KMS-11 (cell line): ENCODE results near the gene VCP.
A peak's percentile ranks its signal among the peaks of the same experiment; 100 is the strongest.

ENCODE experiments used
- H2AFZ ChIP-seq: fragments of 200-600 bp; sonication (generic); 2 replicates; pipeline ENCODE4 v1.6.1; 2016; ENCODE audit warnings: antibody characterized with exemption, mixed run types, low read depth
- H3K27ac ChIP-seq: fragments of 200-600 bp; sonication (generic); 2 replicates; pipeline ENCODE4 v1.6.1; 2016; ENCODE audit warnings: mild to moderate bottlenecking, mixed run types
- H3K27me3 ChIP-seq: fragments of 200-600 bp; sonication (generic); 2 replicates; pipeline ENCODE4 v1.6.1; 2017; ENCODE audit warnings: mild to moderate bottlenecking, low read depth, mixed run types, moderate library complexity; ENCODE audit not compliant: insufficient read depth
- H3K36me3 ChIP-seq: fragments of 200-600 bp; sonication (generic); 2 replicates; pipeline ENCODE4 v1.6.1; 2017; ENCODE audit warnings: mild to moderate bottlenecking, mixed run types; ENCODE audit not compliant: insufficient read depth
- H3K4me1 ChIP-seq: fragments of 200-600 bp; sonication (generic); 2 replicates; pipeline ENCODE4 v1.6.1; 2016; ENCODE audit warnings: mild to moderate bottlenecking, low read depth, mixed run types; ENCODE audit not compliant: poor library complexity, severe bottlenecking
- H3K4me2 ChIP-seq: fragments of 200-600 bp; sonication (generic); 2 replicates; pipeline ENCODE4 v1.7.0; 2016; ENCODE audit warnings: mild to moderate bottlenecking, mixed run types
- H3K4me3 ChIP-seq: fragments of 200-600 bp; sonication (generic); IDR thresholded peaks from 2 replicates; pipeline ENCODE4 v1.6.1; 2017; ENCODE audit warnings: low read depth, low read length, mixed read lengths; ENCODE audit not compliant: insufficient read depth
- H3K79me2 ChIP-seq: fragments of 200-600 bp; sonication (generic); 2 replicates; pipeline ENCODE4 v1.6.1; 2016; ENCODE audit warnings: low read depth, mixed run types; ENCODE audit not compliant: insufficient read depth
- H3K9ac ChIP-seq: fragments of 200-600 bp; sonication (generic); 2 replicates; pipeline ENCODE4 v1.6.1; 2016; ENCODE audit warnings: mild to moderate bottlenecking, mixed run types
- H4K20me1 ChIP-seq: fragments of 200-600 bp; sonication (generic); 2 replicates; pipeline ENCODE4 v1.6.1; 2016; ENCODE audit warnings: mild to moderate bottlenecking, mixed run types; ENCODE audit not compliant: insufficient read depth
- CTCF ChIP-seq: fragments of 200-600 bp; sonication (generic); conservative IDR thresholded peaks from 2 replicates; pipeline ENCODE4 v1.6.1; 2017; ENCODE audit warnings: low read depth, mild to moderate bottlenecking, antibody characterized with exemption, low read length, moderate library complexity, mixed read lengths

The VCP gene

DNA sequence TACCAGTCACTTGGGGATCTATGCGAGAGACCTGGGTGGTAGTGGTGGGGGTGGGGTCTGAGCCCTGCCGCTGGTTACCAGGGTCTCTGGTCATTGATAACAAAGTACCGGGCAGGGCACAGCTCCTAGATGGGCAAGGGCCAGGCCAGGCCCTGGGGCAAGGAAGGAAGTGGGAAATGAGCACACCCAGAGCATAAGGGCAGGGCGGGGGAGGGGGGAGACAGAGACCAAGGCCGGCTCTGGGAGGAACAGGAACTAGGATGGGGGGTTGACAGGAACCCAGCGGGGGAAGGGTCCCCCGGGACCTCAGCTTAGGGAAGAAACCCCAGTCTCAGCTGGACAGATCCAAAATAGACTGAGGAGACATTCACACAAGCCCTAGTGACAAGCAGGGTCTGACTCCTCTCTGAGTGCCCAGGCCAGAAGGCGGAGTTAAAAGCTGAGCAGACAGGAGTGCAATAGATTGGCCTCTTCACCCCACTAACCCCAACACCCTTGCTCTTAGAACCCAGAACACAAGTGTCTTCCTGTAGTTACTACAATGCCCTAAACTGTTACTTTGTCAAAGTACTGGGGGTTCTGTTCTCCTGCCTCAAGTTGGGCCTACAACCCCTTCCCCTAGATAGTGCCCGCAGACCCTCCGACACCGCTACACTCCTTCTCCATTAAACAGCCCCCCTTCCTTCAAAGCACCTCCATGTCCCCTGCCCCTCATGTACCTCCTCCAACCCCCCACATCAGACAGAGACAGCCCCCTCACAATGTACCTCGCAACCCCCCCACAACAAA is 42.6 kb upstream of the VCP start:
- H3K9ac ChIP-seq, result peak overlapping the region; percentile 40; the same call in 1 of the 2 replicates
- H3K79me2 ChIP-seq, result no peaks in the 10 kb centered on the region
- peak overlapping the region; percentile 96 for H3K4me2 ChIP-seq
- H4K20me1 ChIP-seq, result no peaks in the 10 kb centered on the region
- no peak for TF ChIP-seq CTCF
- no peak overlapping the region for H3K4me3 ChIP-seq
- H3K36me3 ChIP-seq, result no peaks in the 10 kb centered on the region
- H3K27ac ChIP-seq, result peak overlapping the region; percentile 44
- H2AFZ ChIP-seq, result peak overlapping the region; percentile 94
- peaks cover 45% of the 10 kb centered on the region for H3K4me1 ChIP-seq
- no peaks in the 10 kb centered on the region for H3K27me3 ChIP-seq

- H3K79me2 ChIP-seq, result no peaks in the 10 kb centered on the region
- peak overlapping the region; percentile 94 for H2AFZ ChIP-seq
- peak overlapping the region; percentile 40; the same call in 1 of the 2 replicates for H3K9ac ChIP-seq
- H3K4me1 ChIP-seq, result peaks cover 45% of the 10 kb centered on the region
- H4K20me1 ChIP-seq, result no peaks in the 10 kb centered on the region
- H3K4me3 ChIP-seq, result no peak overlapping the region
- H3K4me2 ChIP-seq, result peak overlapping the region; percentile 96
- TF ChIP-seq CTCF, result no peak
- no peaks in the 10 kb centered on the region for H3K27me3 ChIP-seq
- H3K27ac ChIP-seq, result peak overlapping the region; percentile 44
- no peaks in the 10 kb centered on the region for H3K36me3 ChIP-seq
These were observed 41.9 kb upstream of the VCP start for GRCh38 chr9:35114113-35114839.

DNA sequence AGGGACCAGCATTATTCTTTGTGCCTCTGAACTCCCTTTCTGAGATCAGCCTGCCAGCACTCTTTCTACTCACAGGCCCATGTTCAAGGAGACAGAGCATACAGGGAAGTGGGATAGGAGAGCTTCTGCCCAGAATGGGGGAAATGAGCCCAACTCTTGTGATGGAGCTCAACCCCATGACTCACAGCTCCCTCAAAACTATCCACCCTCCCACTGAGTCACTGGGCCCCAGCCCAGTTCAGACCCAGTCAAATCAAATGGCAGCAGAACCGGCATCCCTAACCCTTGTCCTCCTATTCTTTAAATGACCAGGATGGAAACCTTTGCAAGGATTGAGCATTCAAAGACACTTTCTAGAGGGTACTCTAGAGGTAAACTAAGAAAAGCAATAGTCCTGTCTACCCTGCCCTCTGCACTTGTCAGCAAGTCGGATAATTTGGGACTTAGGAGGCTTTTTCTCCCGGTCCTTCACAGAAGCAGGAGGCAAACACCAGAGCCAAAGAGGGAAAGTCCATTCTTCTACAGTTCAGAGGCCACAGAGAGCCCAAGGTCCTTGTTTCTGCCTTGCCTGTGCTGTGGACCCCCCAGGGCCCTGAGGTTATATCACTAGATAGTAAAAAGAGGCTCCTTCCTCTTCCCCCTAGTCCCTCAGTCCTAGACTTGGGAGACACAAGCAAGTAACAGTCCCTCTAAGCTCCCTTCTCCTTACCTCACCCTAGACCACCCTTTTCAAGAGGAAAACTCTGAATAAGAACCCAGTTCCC is 40.0 kb upstream of the VCP start:
- peaks cover 45% of the 10 kb centered on the region for H3K4me1 ChIP-seq
- H3K79me2 ChIP-seq, result no peaks in the 10 kb centered on the region
- H3K27me3 ChIP-seq, result no peaks in the 10 kb centered on the region
- H4K20me1 ChIP-seq, result no peaks in the 10 kb centered on the region
- H3K36me3 ChIP-seq, result no peaks in the 10 kb centered on the region
- H3K4me3 ChIP-seq, result no peak overlapping the region
- H3K27ac ChIP-seq, result no peak overlapping the region
- no peak for TF ChIP-seq CTCF
- H2AFZ ChIP-seq, result peak overlapping the region; percentile 9; the same call in 1 of the 2 replicates
- no peak overlapping the region for H3K9ac ChIP-seq
- H3K4me2 ChIP-seq, result peak overlapping the region; percentile 33; the same call in 1 of the 2 replicates
